ENCODE data around the gene TMEM132C.

DNA sequence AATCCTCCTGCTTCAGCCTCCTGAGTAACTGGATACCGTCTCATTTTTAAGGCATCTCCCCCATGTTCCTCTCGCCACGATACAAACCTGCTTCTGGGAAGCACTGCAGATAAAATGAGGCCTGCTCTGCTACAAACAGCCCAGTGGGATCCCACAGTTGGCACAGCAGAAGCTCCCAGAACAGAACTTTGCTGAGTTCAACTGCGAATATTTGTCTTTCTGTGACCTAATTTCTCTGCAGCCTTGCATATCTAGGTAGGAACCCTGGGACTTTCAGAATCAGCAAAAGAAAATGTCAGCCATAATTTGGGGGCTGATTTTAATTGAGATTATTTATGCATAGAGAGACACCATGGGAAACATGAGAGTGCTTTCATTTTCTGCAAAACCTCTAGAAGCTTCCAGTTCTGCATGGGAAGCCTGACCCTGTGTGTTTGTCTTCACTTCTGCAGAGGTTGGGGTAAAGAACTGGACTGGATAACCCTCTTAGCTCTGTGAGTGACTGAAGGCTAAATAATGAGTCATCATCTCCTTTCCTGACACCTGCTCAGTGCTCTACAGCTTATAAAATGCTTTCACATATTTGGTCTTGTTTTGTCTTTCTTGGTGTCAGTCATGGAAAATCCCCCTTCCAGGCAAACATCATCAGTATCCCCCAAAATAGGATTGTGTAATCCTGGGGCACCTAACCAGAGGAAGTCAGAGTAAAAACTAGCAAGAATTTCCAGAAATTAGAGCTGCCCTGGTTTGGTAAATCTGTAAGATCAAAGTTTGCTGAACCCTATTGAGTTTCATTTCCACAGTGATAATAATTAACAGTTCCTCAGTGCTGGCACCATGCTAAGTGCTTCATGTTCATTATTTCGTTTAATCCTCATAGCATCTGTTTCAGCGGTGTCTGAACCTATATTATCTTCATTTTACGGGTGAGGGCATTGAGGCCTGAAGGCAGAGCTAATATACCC lies 371.0 kb downstream of the TMEM132C start:
- TF ChIP-seq POLR2A (IDR thresholded peaks at IDR 0.05; ENCODE audit: low read depth, low read length) (no peak), POLR2AphosphoS5 (IDR thresholded peaks at IDR 0.05; ENCODE audit: low read depth, low read length) (no peak)
